Erythroblast (primary cell): ENCODE results near the gene PRDX6.

ENCODE experiments used
- GATA1 ChIP-seq: IDR thresholded peaks from 2 replicates; pipeline ENCODE4 v1.6.1; 2011; ENCODE audit warnings: low read depth, mild to moderate bottlenecking, control low read depth, low read length, moderate library complexity
- POLR2A ChIP-seq: IDR thresholded peaks from 2 replicates; pipeline ENCODE4 v1.6.1; 2011; ENCODE audit warnings: mild to moderate bottlenecking, low read length

GRCh38 chr1:173520799-173521198 is 43.7 kb downstream of the PRDX6 start:
- TF ChIP-seq POLR2A (no peak), GATA1 (no peak)
